Breast epithelium (tissue), 4 donors: Measurements from ENCODE around the gene CLIP1. TPM values are rescaled to one million over a fixed set of nuclear protein-coding genes. Genes with fewer than 3 reads are reported as not detected.
"Not testable (repeated sequence)": the region's sequence is repeated elsewhere in the genome, so short reads cannot be mapped to it uniquely, and the experiment has no call there.

Experiments
- DNase-seq, 2 donors: peaks; one replicate each; pipeline ENCODE4 v3.0.0-alpha.2; 2019; ENCODE audit warnings: low spot score in 2 of 2
- H3K27ac ChIP-seq, 2 donors: fragments of 200-600 bp; sonication (generic) in 1 of 2; one replicate each; pipeline ENCODE4 v1.5.1; 2016 to 2019; ENCODE audit warnings: mild to moderate bottlenecking in 1 of 2
- H3K27me3 ChIP-seq, 2 donors: fragments of 200-600 bp; sonication (generic) in 1 of 2; one replicate each; pipeline versions ENCODE4 v1.5.1 to v1.6.0; 2017 to 2019; ENCODE audit warnings: control low read depth in 1 of 2, mild to moderate bottlenecking in 1 of 2
- H3K36me3 ChIP-seq: fragments of 200-600 bp; one replicate; pipeline ENCODE4 v1.5.1; 2019
- H3K4me1 ChIP-seq, 2 donors: fragments of 200-600 bp; sonication (generic); one replicate each; pipeline ENCODE4 v1.5.1; 2016 to 2019; ENCODE audit warnings: control low read depth in 1 of 2
- H3K4me3 ChIP-seq, 3 donors: fragments of 200-600 bp; sonication (generic); 1 replicate in 2 of 3; 2 replicates in 1 of 3; pipeline ENCODE4 v1.5.1; 2016 to 2019; ENCODE audit warnings: mild to moderate bottlenecking in 3 of 3, moderate library complexity in 2 of 3
- H3K9me3 ChIP-seq, 2 donors: fragments of 200-600 bp; sonication (generic) in 1 of 2; one replicate each; pipeline ENCODE4 v1.5.1; 2016 to 2019; ENCODE audit warnings: control low read depth in 1 of 2
- CTCF ChIP-seq, 3 donors: fragments of 450-650 bp; IDR thresholded peaks; one replicate each; pipeline ENCODE4 v1.5.1; 2016 to 2017; ENCODE audit warnings: antibody characterized with exemption in 3 of 3, mild to moderate bottlenecking in 3 of 3, moderate library complexity in 3 of 3
- POLR2A ChIP-seq: fragments of 450-650 bp; IDR thresholded peaks from one replicate; pipeline ENCODE4 v1.6.1; 2016; ENCODE audit warnings: antibody characterized with exemption, mild to moderate bottlenecking, moderate library complexity
- POLR2AphosphoS5 ChIP-seq, 3 donors: sonication (generic); formaldehyde crosslinking; IDR thresholded peaks; one replicate each; pipeline ENCODE4 v1.6.1; 2017; ENCODE audit warnings: antibody characterized with exemption in 3 of 3
- intact Hi-C: fragments of 100-400 bp; cut with DNase I; formaldehyde crosslinking; loops from one replicate; pipeline ENCODE4 v1.15.1; 2023; ENCODE audit warnings: low total_unique reads
- total RNA-seq, 3 donors: library from RNA; depleted of rRNA; stranded (reverse); fragments of >200 nt; gene quantifications; one replicate each; pipeline ENCODE4 v1.1.0, GENCODE V29; 2016

Gene CLIP1
- total RNA-seq, 3 donors from 2014 or later: 86.9 to 126 (median 108) TPM

- Histone ChIP-seq H3K27ac (no peak overlapping the region), H3K4me3 (no peak overlapping the region), H3K9me3 (no peaks in the 10 kb centered on the region), H3K27me3 (no peaks in the 10 kb centered on the region), H3K4me1 (no peaks in the 10 kb centered on the region), H3K36me3 (no peaks in the 10 kb centered on the region)
- TF ChIP-seq POLR2A (no peak), POLR2AphosphoS5 (IDR thresholded peaks at IDR 0.05) (no peak), CTCF (IDR thresholded peaks at IDR 0.05) (no peak)
- intact Hi-C loops: no loop called here
- DNase-seq: no peak
These were observed 47.8 kb downstream of the CLIP1 start for GRCh38 chr12:122374707-122375106.

- no peaks in the 10 kb centered on the region for H3K36me3 ChIP-seq
- H3K27ac ChIP-seq: no peak overlapping the region
- H3K27me3 ChIP-seq: no peaks in the 10 kb centered on the region
- intact Hi-C loops: no loop called here
- H3K4me3 ChIP-seq: no peak overlapping the region
- no peaks in the 10 kb centered on the region for H3K9me3 ChIP-seq
- no peak for DNase-seq
- no peaks in the 10 kb centered on the region for H3K4me1 ChIP-seq
- TF ChIP-seq CTCF (IDR thresholded peaks at IDR 0.05) (no peak), POLR2AphosphoS5 (IDR thresholded peaks at IDR 0.05) (no peak), POLR2A (no peak)
These were observed 50.9 kb downstream of the CLIP1 start for GRCh38 chr12:122371475-122372045.

GRCh38 chr12:122368361-122369073 is 54.0 kb downstream of the CLIP1 start:
- no peak overlapping the region for H3K4me3 ChIP-seq
- intact Hi-C loops: no loop called here
- DNase-seq: no peak
- H3K9me3 ChIP-seq: no peaks in the 10 kb centered on the region
- H3K27ac ChIP-seq: peak overlapping the region; percentile 39 to 87
- H3K4me1 ChIP-seq: no peaks in the 10 kb centered on the region
- H3K27me3 ChIP-seq: no peaks in the 10 kb centered on the region
- TF ChIP-seq POLR2A (no peak), CTCF (IDR thresholded peaks at IDR 0.05) (no peak), POLR2AphosphoS5 (IDR thresholded peaks at IDR 0.05) (no peak)
- no peaks in the 10 kb centered on the region for H3K36me3 ChIP-seq

GRCh38 chr12:122367632-122368031 is 54.8 kb downstream of the CLIP1 start:
- H3K27ac ChIP-seq: peak overlapping the region in 1 of 2 donors; percentile 87
- not testable (repeated sequence) for H3K4me1 ChIP-seq

DNA sequence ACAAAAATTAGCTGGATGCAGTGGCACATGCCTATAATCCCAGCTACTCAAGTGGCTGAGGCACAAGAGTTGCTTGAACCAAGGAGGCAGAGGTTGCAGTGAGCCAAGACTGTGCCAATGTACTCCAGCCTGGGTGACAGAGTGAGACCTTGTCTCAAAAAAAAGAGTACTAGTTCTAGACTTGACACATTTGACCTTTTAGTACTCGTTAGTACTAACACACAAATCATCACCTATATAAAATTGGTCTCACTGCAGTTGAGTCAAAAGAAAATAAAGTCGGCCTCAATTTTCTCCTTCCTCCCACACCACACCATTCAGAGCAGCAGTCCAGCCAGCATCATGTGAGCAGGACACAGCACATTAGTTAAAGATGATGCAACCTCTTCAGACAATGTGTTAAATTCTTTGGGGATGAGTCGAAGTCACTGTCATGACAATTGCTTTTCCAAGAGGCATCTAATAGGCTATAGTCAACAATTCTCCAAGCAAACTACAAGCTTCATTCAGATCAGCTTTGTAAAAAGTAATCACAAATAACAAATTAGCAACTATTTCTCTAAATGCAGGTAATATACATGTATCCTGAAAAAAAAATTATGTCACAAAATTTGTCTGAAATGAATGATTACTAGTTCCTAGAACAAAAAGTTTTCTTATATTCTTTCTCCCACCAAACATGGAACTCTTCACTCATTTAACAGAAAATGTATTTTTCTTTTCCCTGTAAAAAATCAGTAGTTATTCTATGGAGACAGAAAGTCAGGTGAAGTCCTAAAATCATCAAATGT is 55.6 kb downstream of the CLIP1 start:
- peak overlapping the region; percentile 84 to 87 for H3K27ac ChIP-seq
- no peak overlapping the region for H3K4me3 ChIP-seq
- DNase-seq: peak in 1 of 2 donors; percentile 55
- H3K4me1 ChIP-seq: no peaks in the 10 kb centered on the region
- H3K36me3 ChIP-seq: peaks cover 6% of the 10 kb centered on the region
- intact Hi-C loops: no loop called here
- no peaks in the 10 kb centered on the region for H3K9me3 ChIP-seq
- no peaks in the 10 kb centered on the region for H3K27me3 ChIP-seq
- TF ChIP-seq POLR2AphosphoS5 (IDR thresholded peaks at IDR 0.05): peak in 2 of 3 donors; percentile 67 to 80
- no peak for TF ChIP-seq CTCF (IDR thresholded peaks at IDR 0.05)
- no peak for TF ChIP-seq POLR2A

More at GRCh38 chr12:122367632-122368031, 54.8 kb downstream of the CLIP1 start:
- intact Hi-C loops, H3K9me3 ChIP-seq, H3K27me3 ChIP-seq, H3K36me3 ChIP-seq, H3K4me3 ChIP-seq, DNase-seq: not testable (repeated sequence)

- peak overlapping the region in 1 of 2 donors; percentile 87 for H3K27ac ChIP-seq
These were observed 57.2 kb downstream of the CLIP1 start for GRCh38 chr12:122365226-122365625.

More at GRCh38 chr12:122365226-122365625, 57.2 kb downstream of the CLIP1 start:
- H3K36me3 ChIP-seq, H3K4me3 ChIP-seq, H3K9me3 ChIP-seq, DNase-seq, H3K4me1 ChIP-seq, H3K27me3 ChIP-seq, intact Hi-C loops: not testable (repeated sequence)
